ENCODE data around the gene AGAP1. TPM values are rescaled to one million over a fixed set of nuclear protein-coding genes. Genes with fewer than 3 reads are reported as not detected.

Gene AGAP1
- total and polyA plus RNA-seq, 11 donors = 5.9 to 21.6 (median 18.9) TPM

- WGBS, 4 donors = 26 to 47% (median 35%) methylated on average over 3 of the region's 3 CpGs
- H3K27me3 ChIP-seq = peaks cover 0 to 4% (median 0%) of the 10 kb centered on the region in 9 donors
- H3K36me3 ChIP-seq = no peaks in the 10 kb centered on the region
- DNase-seq (peak; percentile 38 to 81 (median 71)), ATAC-seq (peak in 3 of 4 donors; percentile 69 to 73 (median 72))
- no peak overlapping the region for H3K4me3 ChIP-seq
- no peaks in the 10 kb centered on the region for H3K9me3 ChIP-seq
- intact Hi-C loops (cut with DNase I) = no loop called here
- H3K27ac ChIP-seq = no peak overlapping the region
- TF ChIP-seq POLR2A (IDR thresholded peaks at IDR 0.05) = no peak
- TF ChIP-seq CTCF (IDR thresholded peaks at IDR 0.05) = no peak
- peaks cover 0 to 11% (median 4%) of the 10 kb centered on the region in 12 donors for H3K4me1 ChIP-seq
These were observed 29.9 kb upstream of the AGAP1 start for GRCh38 chr2:235463893-235464292.

GRCh38 chr2:235467588-235467987, 26.3 kb upstream of the AGAP1 start:
- ATAC-seq (no peak), DNase-seq (no peak)
- H3K9me3 ChIP-seq = no peaks in the 10 kb centered on the region
- TF ChIP-seq POLR2A (IDR thresholded peaks at IDR 0.05) = no peak
- TF ChIP-seq CTCF (IDR thresholded peaks at IDR 0.05) = no peak
- no peaks in the 10 kb centered on the region for H3K27me3 ChIP-seq
- H3K27ac ChIP-seq = no peak overlapping the region
- WGBS, 4 donors = 86 to 95% (median 94%) methylated on average over 5 of the region's 5 CpGs
- no peak overlapping the region for H3K4me3 ChIP-seq
- intact Hi-C loops (cut with DNase I) = no loop called here
- H3K36me3 ChIP-seq = no peaks in the 10 kb centered on the region
- peaks cover 0 to 19% (median 8%) of the 10 kb centered on the region in 12 donors for H3K4me1 ChIP-seq

GRCh38 chr2:235468978-235469655, 24.7 kb upstream of the AGAP1 start:
- ATAC-seq (peak in 3 of 4 donors; percentile 72 to 91 (median 88)), DNase-seq (peak in 2 of 5 donors; percentile 17 to 33)
- H3K9me3 ChIP-seq = no peaks in the 10 kb centered on the region
- H3K27me3 ChIP-seq = no peaks in the 10 kb centered on the region
- no peaks in the 10 kb centered on the region for H3K36me3 ChIP-seq
- intact Hi-C loops (cut with DNase I) = no loop called here
- peak overlapping the region in 4 of 12 donors; percentile 4 to 49 (median 29) for H3K27ac ChIP-seq
- peaks cover 0 to 12% (median 5%) of the 10 kb centered on the region in 12 donors for H3K4me1 ChIP-seq
- no peak overlapping the region for H3K4me3 ChIP-seq
- TF ChIP-seq POLR2A (IDR thresholded peaks at IDR 0.05) (no peak), CTCF (IDR thresholded peaks at IDR 0.05) (no peak)
- 33 to 47% (median 39%) methylated on average over 9 of the region's 9 CpGs for WGBS, 4 donors

- no peak overlapping the region for H3K27ac ChIP-seq
- no peak for TF ChIP-seq POLR2A (IDR thresholded peaks at IDR 0.05)
- no peak for TF ChIP-seq CTCF (IDR thresholded peaks at IDR 0.05)
- H3K4me3 ChIP-seq = no peak overlapping the region
- DNase-seq = no peak
- no peak for ATAC-seq
- intact Hi-C loops (cut with DNase I) = loop anchor here in 1 of 10 donors (10.0 kb wide), 1 partner anchor 316 kb away; no protein-coding TSS in a partner anchor
- peaks cover 0 to 11% (median 2%) of the 10 kb centered on the region in 12 donors for H3K9me3 ChIP-seq
- peaks cover 0 to 12% (median 5%) of the 10 kb centered on the region in 12 donors for H3K4me1 ChIP-seq
- WGBS, 4 donors = 84 to 91% (median 86%) methylated on average over 5 of the region's 5 CpGs
- H3K36me3 ChIP-seq = no peaks in the 10 kb centered on the region
- H3K27me3 ChIP-seq = no peaks in the 10 kb centered on the region
These were observed 22.6 kb upstream of the AGAP1 start for GRCh38 chr2:235471186-235471747.

Measured in heart left ventricle (tissue), 16 donors.